ENCODE results near the gene MYH13.

MYH13 gene

GRCh38 chr17:10344816-10345215 is 28.0 kb downstream of the MYH13 start:
- Histone ChIP-seq H3K27ac (ENCODE audit: low read length) (no peak overlapping the region), H3K27me3 (ENCODE audit: control insufficient read depth in 1 of 2, insufficient read depth in 2 of 2, low read length in 2 of 2) (no peaks in the 10 kb centered on the region), H3K9me3 (ENCODE audit: control insufficient read depth in 2 of 2, low read length in 2 of 2) (no peaks in the 10 kb centered on the region), H3K9ac (ENCODE audit: low read length in 2 of 2) (no peak overlapping the region), H3K4me1 (ENCODE audit: control insufficient read depth, insufficient read depth, low read length) (no peaks in the 10 kb centered on the region), H3K4me3 (ENCODE audit: low read length in 2 of 2) (no peak overlapping the region), H3K36me3 (ENCODE audit: control insufficient read depth in 2 of 2, insufficient read depth in 2 of 2, low read length in 2 of 2) (no peaks in the 10 kb centered on the region)

- Histone ChIP-seq H3K4me1 (ENCODE audit: control insufficient read depth, insufficient read depth, low read length) (no peaks in the 10 kb centered on the region), H3K27ac (ENCODE audit: low read length) (no peak overlapping the region), H3K27me3 (ENCODE audit: control insufficient read depth in 1 of 2, insufficient read depth in 2 of 2, low read length in 2 of 2) (no peaks in the 10 kb centered on the region), H3K9me3 (ENCODE audit: control insufficient read depth in 2 of 2, low read length in 2 of 2) (no peaks in the 10 kb centered on the region), H3K9ac (ENCODE audit: low read length in 2 of 2) (no peak overlapping the region), H3K4me3 (ENCODE audit: low read length in 2 of 2) (no peak overlapping the region), H3K36me3 (ENCODE audit: control insufficient read depth in 2 of 2, insufficient read depth in 2 of 2, low read length in 2 of 2) (no peaks in the 10 kb centered on the region)
These were observed 33.8 kb downstream of the MYH13 start for GRCh38 chr17:10339051-10339450.

- no peaks in the 10 kb centered on the region for H3K9me3 ChIP-seq (ENCODE audit: control insufficient read depth in 2 of 2, low read length in 2 of 2)
- H3K27ac ChIP-seq (ENCODE audit: low read length), result no peak overlapping the region
- no peaks in the 10 kb centered on the region for H3K36me3 ChIP-seq (ENCODE audit: control insufficient read depth in 2 of 2, insufficient read depth in 2 of 2, low read length in 2 of 2)
- no peaks in the 10 kb centered on the region for H3K27me3 ChIP-seq (ENCODE audit: control insufficient read depth in 1 of 2, insufficient read depth in 2 of 2, low read length in 2 of 2)
- no peaks in the 10 kb centered on the region for H3K4me1 ChIP-seq (ENCODE audit: control insufficient read depth, insufficient read depth, low read length)
- H3K4me3 ChIP-seq (ENCODE audit: low read length in 2 of 2), result no peak overlapping the region
- H3K9ac ChIP-seq (ENCODE audit: low read length in 2 of 2), result no peak overlapping the region
These were observed 34.8 kb downstream of the MYH13 start for GRCh38 chr17:10337976-10338375.

- Histone ChIP-seq H3K9ac (ENCODE audit: low read length in 2 of 2) (no peak overlapping the region), H3K4me3 (ENCODE audit: low read length in 2 of 2) (no peak overlapping the region), H3K9me3 (ENCODE audit: control insufficient read depth in 2 of 2, low read length in 2 of 2) (no peaks in the 10 kb centered on the region), H3K36me3 (ENCODE audit: control insufficient read depth in 2 of 2, insufficient read depth in 2 of 2, low read length in 2 of 2) (no peaks in the 10 kb centered on the region), H3K4me1 (ENCODE audit: control insufficient read depth, insufficient read depth, low read length) (no peaks in the 10 kb centered on the region), H3K27ac (ENCODE audit: low read length) (no peak overlapping the region), H3K27me3 (ENCODE audit: control insufficient read depth in 1 of 2, insufficient read depth in 2 of 2, low read length in 2 of 2) (peaks cover 0 to 2% of the 10 kb centered on the region in 2 donors)
These were observed 35.7 kb downstream of the MYH13 start for GRCh38 chr17:10337136-10337535.

GRCh38 chr17:10336393-10336792 is 36.4 kb downstream of the MYH13 start:
- H3K27me3 ChIP-seq (ENCODE audit: control insufficient read depth in 1 of 2, insufficient read depth in 2 of 2, low read length in 2 of 2), result peaks cover 0 to 3% of the 10 kb centered on the region in 2 donors
- H3K9me3 ChIP-seq (ENCODE audit: control insufficient read depth in 2 of 2, low read length in 2 of 2), result no peaks in the 10 kb centered on the region
- H3K36me3 ChIP-seq (ENCODE audit: control insufficient read depth in 2 of 2, insufficient read depth in 2 of 2, low read length in 2 of 2), result no peaks in the 10 kb centered on the region
- H3K27ac ChIP-seq (ENCODE audit: low read length), result no peak overlapping the region
- H3K9ac ChIP-seq (ENCODE audit: low read length in 2 of 2), result no peak overlapping the region
- no peaks in the 10 kb centered on the region for H3K4me1 ChIP-seq (ENCODE audit: control insufficient read depth, insufficient read depth, low read length)
- H3K4me3 ChIP-seq (ENCODE audit: low read length in 2 of 2), result no peak overlapping the region

GRCh38 chr17:10332515-10332914 is 40.3 kb downstream of the MYH13 start:
- H3K36me3 ChIP-seq (ENCODE audit: control insufficient read depth in 2 of 2, insufficient read depth in 2 of 2, low read length in 2 of 2), result no peaks in the 10 kb centered on the region
- no peaks in the 10 kb centered on the region for H3K4me1 ChIP-seq (ENCODE audit: control insufficient read depth, insufficient read depth, low read length)
- no peaks in the 10 kb centered on the region for H3K9me3 ChIP-seq (ENCODE audit: control insufficient read depth in 2 of 2, low read length in 2 of 2)
- peaks cover 0 to 11% of the 10 kb centered on the region in 2 donors for H3K27me3 ChIP-seq (ENCODE audit: control insufficient read depth in 1 of 2, insufficient read depth in 2 of 2, low read length in 2 of 2)
- H3K9ac ChIP-seq (ENCODE audit: low read length in 2 of 2), result no peak overlapping the region
- no peak overlapping the region for H3K27ac ChIP-seq (ENCODE audit: low read length)
- no peak overlapping the region for H3K4me3 ChIP-seq (ENCODE audit: low read length in 2 of 2)

- Histone ChIP-seq H3K27me3 (ENCODE audit: control insufficient read depth in 1 of 2, insufficient read depth in 2 of 2, low read length in 2 of 2) (peaks cover 0 to 11% of the 10 kb centered on the region in 2 donors), H3K4me1 (ENCODE audit: control insufficient read depth, insufficient read depth, low read length) (no peaks in the 10 kb centered on the region), H3K27ac (ENCODE audit: low read length) (no peak overlapping the region), H3K9ac (ENCODE audit: low read length in 2 of 2) (no peak overlapping the region), H3K36me3 (ENCODE audit: control insufficient read depth in 2 of 2, insufficient read depth in 2 of 2, low read length in 2 of 2) (no peaks in the 10 kb centered on the region), H3K9me3 (ENCODE audit: control insufficient read depth in 2 of 2, low read length in 2 of 2) (no peaks in the 10 kb centered on the region), H3K4me3 (ENCODE audit: low read length in 2 of 2) (no peak overlapping the region)
These were observed 43.6 kb downstream of the MYH13 start for GRCh38 chr17:10328971-10329923.

GRCh38 chr17:10328206-10328605 is 44.6 kb downstream of the MYH13 start:
- Histone ChIP-seq H3K4me3 (ENCODE audit: low read length in 2 of 2) (no peak overlapping the region), H3K36me3 (ENCODE audit: control insufficient read depth in 2 of 2, insufficient read depth in 2 of 2, low read length in 2 of 2) (no peaks in the 10 kb centered on the region), H3K4me1 (ENCODE audit: control insufficient read depth, insufficient read depth, low read length) (no peaks in the 10 kb centered on the region), H3K9me3 (ENCODE audit: control insufficient read depth in 2 of 2, low read length in 2 of 2) (no peaks in the 10 kb centered on the region), H3K27me3 (ENCODE audit: control insufficient read depth in 1 of 2, insufficient read depth in 2 of 2, low read length in 2 of 2) (peaks cover 0 to 11% of the 10 kb centered on the region in 2 donors), H3K9ac (ENCODE audit: low read length in 2 of 2) (no peak overlapping the region), H3K27ac (ENCODE audit: low read length) (no peak overlapping the region)

GRCh38 chr17:10327640-10328039 is 45.2 kb downstream of the MYH13 start:
- Histone ChIP-seq H3K27me3 (ENCODE audit: control insufficient read depth in 1 of 2, insufficient read depth in 2 of 2, low read length in 2 of 2) (peaks cover 0 to 11% of the 10 kb centered on the region in 2 donors), H3K4me1 (ENCODE audit: control insufficient read depth, insufficient read depth, low read length) (no peaks in the 10 kb centered on the region), H3K9me3 (ENCODE audit: control insufficient read depth in 2 of 2, low read length in 2 of 2) (no peaks in the 10 kb centered on the region), H3K4me3 (ENCODE audit: low read length in 2 of 2) (no peak overlapping the region), H3K9ac (ENCODE audit: low read length in 2 of 2) (no peak overlapping the region), H3K36me3 (ENCODE audit: control insufficient read depth in 2 of 2, insufficient read depth in 2 of 2, low read length in 2 of 2) (no peaks in the 10 kb centered on the region), H3K27ac (ENCODE audit: low read length) (no peak overlapping the region)

GRCh38 chr17:10325031-10325695 is 47.6 kb downstream of the MYH13 start:
- Histone ChIP-seq H3K9ac (ENCODE audit: low read length in 2 of 2) (no peak overlapping the region), H3K27ac (ENCODE audit: low read length) (no peak overlapping the region), H3K4me1 (ENCODE audit: control insufficient read depth, insufficient read depth, low read length) (no peaks in the 10 kb centered on the region), H3K27me3 (ENCODE audit: control insufficient read depth in 1 of 2, insufficient read depth in 2 of 2, low read length in 2 of 2) (peaks cover 0 to 8% of the 10 kb centered on the region in 2 donors), H3K36me3 (ENCODE audit: control insufficient read depth in 2 of 2, insufficient read depth in 2 of 2, low read length in 2 of 2) (no peaks in the 10 kb centered on the region), H3K4me3 (ENCODE audit: low read length in 2 of 2) (no peak overlapping the region), H3K9me3 (ENCODE audit: control insufficient read depth in 2 of 2, low read length in 2 of 2) (no peaks in the 10 kb centered on the region)

Measured in stomach smooth muscle (tissue), 2 donors.